HEK293 (cell line): ENCODE results near the gene ATP5MC2.

Experiments used
- CTCF ChIA-PET: fragments of 350-600 bp; formaldehyde crosslinking; extraction: SDS; loops from one replicate; lab custom pipeline; 2021; ENCODE audit warnings: antibody characterized with exemption; lab: Yijun Ruan, JAX
- POLR2A ChIA-PET: fragments of 300-600 bp; formaldehyde crosslinking; extraction: SDS; loops from one replicate; lab custom pipeline; 2020; ENCODE audit warnings: antibody characterized with exemption, inconsistent platforms; lab: Yijun Ruan, JAX
- H3K27ac ChIP-seq: fragments of 200-500 bp; sonication (Bioruptor generic); 2 replicates; pipeline ENCODE4 v1.5.1; 2014; ENCODE audit warnings: low read depth, low read length, control low read depth, inconsistent platforms; ENCODE audit errors: extremely low read depth
- H3K36me3 ChIP-seq, 2 experiments: fragments of 200-500 bp in 1 of 2; sonication (Bioruptor generic) in 1 of 2; 1 replicate in 1 of 2; 2 replicates in 1 of 2; pipeline ENCODE4 v1.5.1; 2014 to 2017; ENCODE audit warnings: inconsistent platforms in 2 of 2, low read length in 2 of 2; ENCODE audit not compliant: control insufficient read depth in 2 of 2, insufficient read depth in 1 of 2
- H3K4me1 ChIP-seq: fragments of 200-500 bp; sonication (Bioruptor generic); 2 replicates; pipeline ENCODE4 v1.5.1; 2014; ENCODE audit warnings: mild to moderate bottlenecking, low read length, inconsistent platforms; ENCODE audit not compliant: control insufficient read depth, insufficient read depth
- H3K4me3 ChIP-seq: 2 replicates; pipeline ENCODE4 v1.5.1; 2011; ENCODE audit warnings: low read depth, mild to moderate bottlenecking, control low read depth, low read length, moderate library complexity
- H3K9me3 ChIP-seq: fragments of 200-500 bp; sonication (Bioruptor generic); 2 replicates; pipeline ENCODE4 v1.5.1; 2014; ENCODE audit warnings: low read depth, low read length, inconsistent platforms; ENCODE audit not compliant: control insufficient read depth, insufficient read depth
- BCL11B ChIP-seq: fragments of 450-650 bp; formaldehyde crosslinking; IDR thresholded peaks from 2 replicates; pipeline ENCODE4 v1.5.1; 2016; ENCODE audit warnings: low read depth, missing biosample characterization, missing genetic modification characterization
- HOXA7 ChIP-seq: sonication (generic); formaldehyde crosslinking; IDR thresholded peaks from 2 replicates; pipeline ENCODE4 v1.8.1; 2022; ENCODE audit warnings: missing genetic modification reagents, borderline replicate concordance
- MZF1 ChIP-seq: fragments of 450-650 bp; formaldehyde crosslinking; IDR thresholded peaks from 2 replicates; pipeline ENCODE4 v1.5.1; 2017; ENCODE audit warnings: missing biosample characterization, missing genetic modification characterization, borderline replicate concordance
- PATZ1 ChIP-seq: fragments of 450-650 bp; formaldehyde crosslinking; IDR thresholded peaks from 2 replicates; pipeline ENCODE4 v1.5.1; 2016; ENCODE audit warnings: missing biosample characterization, missing genetic modification characterization
- ZBTB10 ChIP-seq: fragments of 450-650 bp; formaldehyde crosslinking; IDR thresholded peaks from 2 replicates; pipeline ENCODE4 v1.5.1; 2016; ENCODE audit warnings: missing biosample characterization, missing genetic modification characterization
- ZBTB11 ChIP-seq: fragments of 450-650 bp; formaldehyde crosslinking; conservative IDR thresholded peaks from 2 replicates; pipeline ENCODE4 v1.5.1; 2016; ENCODE audit warnings: low read depth, missing biosample characterization, missing genetic modification characterization
- ZBTB17 ChIP-seq: fragments of 450-650 bp; formaldehyde crosslinking; IDR thresholded peaks from 2 replicates; pipeline ENCODE4 v1.5.1; 2016; ENCODE audit warnings: missing biosample characterization, missing genetic modification characterization
- ZFHX2 ChIP-seq: fragments of 450-650 bp; formaldehyde crosslinking; conservative IDR thresholded peaks from 2 replicates; pipeline ENCODE4 v1.5.1; 2016; ENCODE audit warnings: missing biosample characterization, missing genetic modification characterization
- ZNF10 ChIP-seq: fragments of 450-650 bp; formaldehyde crosslinking; IDR thresholded peaks from 2 replicates; pipeline ENCODE4 v1.5.1; 2017; ENCODE audit warnings: missing biosample characterization, missing genetic modification characterization
- ZNF157 ChIP-seq: fragments of 450-650 bp; formaldehyde crosslinking; IDR thresholded peaks from 2 replicates; pipeline ENCODE4 v1.5.1; 2016; ENCODE audit warnings: missing biosample characterization, missing genetic modification characterization
- ZNF175 ChIP-seq: fragments of 450-650 bp; formaldehyde crosslinking; IDR thresholded peaks from 2 replicates; pipeline ENCODE4 v1.5.1; 2016; ENCODE audit warnings: missing biosample characterization, missing genetic modification characterization
- ZNF239 ChIP-seq: fragments of 450-650 bp; formaldehyde crosslinking; IDR thresholded peaks from 2 replicates; pipeline ENCODE4 v1.5.1; 2016; ENCODE audit warnings: missing biosample characterization, missing genetic modification characterization
- ZNF24 ChIP-seq: fragments of 450-650 bp; formaldehyde crosslinking; IDR thresholded peaks from 2 replicates; pipeline ENCODE4 v1.5.1; 2016; ENCODE audit warnings: missing biosample characterization, missing genetic modification characterization
- ZNF302 ChIP-seq: fragments of 450-650 bp; formaldehyde crosslinking; IDR thresholded peaks from 2 replicates; pipeline ENCODE4 v1.5.1; 2016; ENCODE audit warnings: missing biosample characterization, missing genetic modification characterization, low read depth
- ZNF366 ChIP-seq: fragments of 450-650 bp; formaldehyde crosslinking; conservative IDR thresholded peaks from 2 replicates; pipeline ENCODE4 v1.5.1; 2016; ENCODE audit warnings: missing biosample characterization, missing genetic modification characterization
- ZNF416 ChIP-seq: fragments of 450-650 bp; formaldehyde crosslinking; IDR thresholded peaks from 2 replicates; pipeline ENCODE4 v1.5.1; 2016; ENCODE audit warnings: missing biosample characterization, missing genetic modification characterization
- ZNF555 ChIP-seq: fragments of 450-650 bp; formaldehyde crosslinking; conservative IDR thresholded peaks from 2 replicates; pipeline ENCODE4 v1.5.1; 2017; ENCODE audit warnings: missing biosample characterization, mild to moderate bottlenecking, missing genetic modification characterization, inconsistent platforms
- ZNF596 ChIP-seq: fragments of 450-650 bp; IDR thresholded peaks from 2 replicates; pipeline ENCODE4 v1.5.0; 2018; ENCODE audit warnings: missing biosample characterization, mild to moderate bottlenecking, missing genetic modification characterization, moderate library complexity
- ZNF626 ChIP-seq: fragments of 450-650 bp; sonication (Bioruptor Pico); formaldehyde crosslinking; IDR thresholded peaks from 2 replicates; pipeline ENCODE4 v1.5.1; 2018; ENCODE audit warnings: missing biosample characterization, missing genetic modification characterization, inconsistent platforms
- ZSCAN4 ChIP-seq: fragments of 450-650 bp; formaldehyde crosslinking; IDR thresholded peaks from 2 replicates; pipeline ENCODE4 v1.5.1; 2017; ENCODE audit warnings: missing biosample characterization, missing genetic modification characterization

ATP5MC2 gene

GRCh38 chr12:53676656-53677015, 753 bp upstream of the ATP5MC2 start (continued):
- TF ChIP-seq PATZ1 (tag by site-specific recombination), result peak; percentile 85
- no peak for TF ChIP-seq HOXA7 (CRISPR knock-in tag)
- no peak for TF ChIP-seq ZNF626 (tag by site-specific recombination)
- peak; percentile 35; the same call in 1 of the 2 replicates for TF ChIP-seq MZF1 (tag by site-specific recombination)
- no peak for TF ChIP-seq ZNF175 (tag by site-specific recombination)
- TF ChIP-seq BCL11B, result no peak
- TF ChIP-seq ZNF10 (tag by site-specific recombination), result peak; percentile 92
- TF ChIP-seq ZNF555 (tag by site-specific recombination), result no peak
- no peak for TF ChIP-seq ZBTB17 (tag by site-specific recombination)
- peak; percentile 12; the same call in 1 of the 2 replicates for TF ChIP-seq ZBTB10 (tag by site-specific recombination)
- TF ChIP-seq ZNF596 (tag by site-specific recombination), result 0 out of 2 replicates have a peak, but pooled peaks have one; percentile 15
- TF ChIP-seq ZNF302 (tag by site-specific recombination), result no peak
- TF ChIP-seq ZNF239 (tag by site-specific recombination), result no peak
- TF ChIP-seq ZFHX2 (tag by site-specific recombination), result peak; percentile 84
- no peak for TF ChIP-seq ZBTB11 (tag by site-specific recombination)
- TF ChIP-seq ZNF416, result no peak

- Histone ChIP-seq H3K4me1 (0 out of 2 replicates have a peak, but pooled peaks cover 7% of the 10 kb centered on the region), H3K9me3 (no peaks in the 10 kb centered on the region), H3K36me3 (peaks cover 29 to 37% of the 10 kb centered on the region in 2 experiments; a peak in 2 of 3 replicates), H3K4me3 (peak overlapping the region; percentile 68), H3K27ac (peak overlapping the region; percentile 64)
- ChIA-PET CTCF (interaction anchor here (0.6 to 3.6 kb wide), 29 partner anchors 7 to 609 kb away, joined by 3 to 50 read pairs (median 4); no protein-coding TSS in a partner anchor), POLR2A (interaction anchor here (0.9 to 2.9 kb wide), 16 partner anchors 8 to 380 kb away, joined by 3 to 13 read pairs (median 4); partner anchors contain the start of genes ATF7, CALCOCO1, HOXC13 and PFDN5)
- TF ChIP-seq ZNF24 (no peak), ZNF555 (tag by site-specific recombination) (no peak), ZNF366 (tag by site-specific recombination) (no peak), ZSCAN4 (tag by site-specific recombination) (no peak), ZNF157 (tag by site-specific recombination) (no peak)
These were observed 744 bp downstream of the ATP5MC2 start for GRCh38 chr12:53674977-53675700.
